GM12875 (cell line): ENCODE results near the gene FYB1.
"Not testable (repeated sequence)": the region's sequence is repeated elsewhere in the genome, so short reads cannot be mapped to it uniquely, and the experiment has no call there.

Experiments
- H3K4me3 ChIP-seq: one replicate; pipeline ENCODE4 v1.5.1; 2011; ENCODE audit warnings: low read depth, low read length, control low read depth
- TF ChIP-seq, protein P1 (sequence below): IDR thresholded peaks from 2 replicates; pipeline ENCODE4 v1.5.1; 2011; ENCODE audit warnings: low read depth, mild to moderate bottlenecking, control low read depth, inconsistent platforms, low read length, moderate library complexity, borderline replicate concordance; ENCODE audit not compliant: insufficient read depth

The FYB1 gene

DNA sequence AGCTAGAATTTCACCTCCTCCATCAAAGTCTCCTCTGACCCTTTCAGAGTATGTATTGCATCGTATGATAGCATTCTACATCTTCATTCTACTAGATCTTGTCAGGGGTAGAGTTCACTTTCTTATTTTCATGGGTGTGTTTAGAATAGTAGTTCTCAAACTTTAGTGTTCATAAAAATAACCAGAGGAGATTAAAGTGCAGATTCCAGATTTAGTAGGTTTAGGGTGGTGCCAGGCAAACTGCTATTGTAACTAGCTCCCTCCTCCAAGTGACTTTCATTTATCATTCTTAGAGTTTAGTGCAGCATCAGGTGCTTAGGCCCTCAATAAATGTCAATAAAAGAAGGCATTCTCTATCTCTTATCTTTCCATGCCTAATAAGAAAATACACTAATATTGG lies 7.2 kb upstream of the FYB1 start:
- no peak overlapping the region for H3K4me3 ChIP-seq
- TF ChIP-seq, protein P1, sequence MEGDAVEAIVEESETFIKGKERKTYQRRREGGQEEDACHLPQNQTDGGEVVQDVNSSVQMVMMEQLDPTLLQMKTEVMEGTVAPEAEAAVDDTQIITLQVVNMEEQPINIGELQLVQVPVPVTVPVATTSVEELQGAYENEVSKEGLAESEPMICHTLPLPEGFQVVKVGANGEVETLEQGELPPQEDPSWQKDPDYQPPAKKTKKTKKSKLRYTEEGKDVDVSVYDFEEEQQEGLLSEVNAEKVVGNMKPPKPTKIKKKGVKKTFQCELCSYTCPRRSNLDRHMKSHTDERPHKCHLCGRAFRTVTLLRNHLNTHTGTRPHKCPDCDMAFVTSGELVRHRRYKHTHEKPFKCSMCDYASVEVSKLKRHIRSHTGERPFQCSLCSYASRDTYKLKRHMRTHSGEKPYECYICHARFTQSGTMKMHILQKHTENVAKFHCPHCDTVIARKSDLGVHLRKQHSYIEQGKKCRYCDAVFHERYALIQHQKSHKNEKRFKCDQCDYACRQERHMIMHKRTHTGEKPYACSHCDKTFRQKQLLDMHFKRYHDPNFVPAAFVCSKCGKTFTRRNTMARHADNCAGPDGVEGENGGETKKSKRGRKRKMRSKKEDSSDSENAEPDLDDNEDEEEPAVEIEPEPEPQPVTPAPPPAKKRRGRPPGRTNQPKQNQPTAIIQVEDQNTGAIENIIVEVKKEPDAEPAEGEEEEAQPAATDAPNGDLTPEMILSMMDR: no peak

DNA sequence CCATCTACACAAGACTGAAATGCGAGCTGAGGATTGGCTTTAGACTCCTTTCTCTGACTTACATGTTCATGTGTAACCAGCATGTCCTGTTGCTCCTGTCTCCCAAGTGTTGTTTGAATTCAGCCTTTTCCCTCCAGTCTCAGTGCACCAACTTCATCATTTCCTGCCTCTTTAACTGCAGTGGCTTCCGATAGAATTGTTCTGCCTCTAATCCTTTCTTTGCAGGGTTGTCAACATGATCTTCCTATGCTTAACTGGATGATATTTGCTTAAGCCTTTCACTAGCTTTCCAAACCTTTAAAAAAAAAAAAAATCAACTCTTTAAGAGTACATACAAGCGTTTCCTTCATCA lies 6.7 kb upstream of the FYB1 start:
- TF ChIP-seq, protein P1: no peak

DNA sequence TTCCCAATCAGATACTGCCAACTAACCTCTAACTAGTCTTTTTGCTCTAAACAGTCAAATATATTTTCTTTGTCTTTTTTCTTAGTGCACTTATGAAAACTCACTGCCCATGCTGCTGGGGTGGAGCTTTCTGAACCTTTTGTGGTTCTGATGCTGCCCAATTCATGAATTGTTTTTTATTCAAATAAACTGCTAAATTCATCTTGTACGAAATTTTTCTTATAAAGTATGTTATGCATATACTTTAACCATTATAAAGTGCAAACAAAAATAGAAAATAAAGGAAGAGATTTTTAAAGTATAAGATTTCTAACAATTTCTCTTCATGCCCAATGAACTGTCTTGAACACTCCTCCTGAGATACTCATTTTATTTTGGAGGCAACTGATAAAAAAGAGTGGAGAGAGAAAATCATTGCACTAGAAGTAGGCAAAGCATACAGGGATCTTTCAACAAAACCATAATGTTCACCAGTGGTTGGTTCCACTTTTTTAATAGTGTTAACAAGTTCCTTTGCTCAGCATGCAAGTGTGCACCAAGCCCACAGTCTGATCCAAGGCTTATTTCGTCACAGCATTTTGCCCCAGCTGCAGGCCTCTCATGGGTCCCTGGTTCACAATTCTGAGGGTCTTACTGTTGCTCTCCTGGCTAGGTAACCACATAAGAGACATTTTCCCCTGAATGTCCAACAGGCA lies 6.2 kb upstream of the FYB1 start:
- H3K4me3 ChIP-seq: no peak overlapping the region
- TF ChIP-seq, protein P1: no peak

More for the DNA sequence above, 6.7 kb upstream of the FYB1 start:
- no peak overlapping the region for H3K4me3 ChIP-seq

DNA sequence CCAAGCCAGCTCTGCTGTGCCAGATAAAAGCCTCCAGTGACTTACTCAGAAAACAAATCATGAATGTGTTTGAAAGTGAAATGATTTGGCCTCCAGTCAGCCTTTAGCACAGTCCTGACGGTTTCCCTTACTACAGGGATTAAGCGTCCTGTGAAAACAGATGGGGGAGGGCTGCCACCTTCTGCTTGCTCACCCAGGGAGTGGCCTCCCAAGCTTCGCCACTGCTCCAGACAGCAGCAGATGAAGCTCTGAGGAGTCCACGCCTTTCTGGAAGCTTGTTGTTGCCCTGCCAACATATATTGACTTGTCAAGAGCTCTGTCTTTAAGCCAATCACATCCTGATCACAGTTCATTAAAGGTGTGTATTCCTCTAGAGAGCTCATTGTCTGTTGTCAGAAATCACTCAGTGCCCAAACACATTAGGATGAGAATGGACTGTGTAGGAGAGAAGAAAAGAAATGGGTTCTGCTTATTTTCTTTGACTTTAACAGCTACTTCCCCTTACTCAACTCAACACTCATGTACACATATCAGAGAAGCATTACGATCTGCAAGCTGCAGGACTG lies 4.9 kb upstream of the FYB1 start:
- TF ChIP-seq, protein P1: no peak

DNA sequence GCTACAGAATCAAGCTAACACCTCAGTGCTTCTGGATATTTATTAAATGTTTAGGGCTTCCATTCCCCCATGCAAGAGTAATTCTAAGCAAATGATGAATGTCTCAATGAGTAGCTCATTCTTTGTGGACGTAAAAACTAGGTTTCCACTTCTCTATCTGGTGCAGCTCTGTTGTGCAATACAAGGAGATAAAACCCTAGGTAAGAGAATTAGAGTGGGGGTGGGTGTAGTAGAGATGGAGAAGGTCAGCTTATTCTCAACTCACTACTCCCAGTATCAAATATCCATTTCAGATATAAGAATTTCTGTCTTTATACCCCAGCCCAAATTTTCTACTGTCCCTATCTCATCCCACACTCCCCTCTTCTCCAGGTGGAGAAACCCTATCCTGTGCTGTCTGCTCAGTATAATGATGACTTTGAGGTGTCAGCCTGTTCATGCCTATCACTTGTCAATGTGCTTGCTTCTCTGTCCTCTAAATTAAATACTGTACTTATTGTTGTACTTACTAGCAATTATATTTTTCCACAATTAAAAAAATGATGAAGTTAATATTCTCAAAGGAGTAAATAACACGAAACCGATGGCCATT lies 4.3 kb upstream of the FYB1 start:
- no peak overlapping the region for H3K4me3 ChIP-seq
- TF ChIP-seq, protein P1: no peak

More for the DNA sequence above, 4.9 kb upstream of the FYB1 start:
- H3K4me3 ChIP-seq: no peak overlapping the region

DNA sequence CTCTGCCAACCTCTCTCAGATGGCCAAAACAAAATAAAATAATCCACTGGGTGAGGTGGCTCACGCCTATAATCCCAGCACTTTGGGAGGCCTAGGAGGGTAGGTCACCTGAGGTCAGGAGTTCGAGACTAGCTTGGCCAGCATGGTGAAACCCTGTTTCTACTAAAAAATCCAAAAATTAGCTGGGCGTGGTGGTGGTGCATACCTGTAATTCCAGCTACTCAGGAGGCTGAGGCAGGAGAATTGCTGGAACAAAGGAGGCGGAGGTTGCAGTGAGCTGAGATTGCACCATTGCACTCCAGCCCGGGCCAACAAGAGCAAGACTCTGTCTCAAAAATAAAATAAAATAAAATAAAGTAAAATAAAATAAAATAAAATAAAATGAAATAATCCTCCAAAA lies 2.3 kb upstream of the FYB1 start:
- H3K4me3 ChIP-seq: not testable (repeated sequence)

DNA sequence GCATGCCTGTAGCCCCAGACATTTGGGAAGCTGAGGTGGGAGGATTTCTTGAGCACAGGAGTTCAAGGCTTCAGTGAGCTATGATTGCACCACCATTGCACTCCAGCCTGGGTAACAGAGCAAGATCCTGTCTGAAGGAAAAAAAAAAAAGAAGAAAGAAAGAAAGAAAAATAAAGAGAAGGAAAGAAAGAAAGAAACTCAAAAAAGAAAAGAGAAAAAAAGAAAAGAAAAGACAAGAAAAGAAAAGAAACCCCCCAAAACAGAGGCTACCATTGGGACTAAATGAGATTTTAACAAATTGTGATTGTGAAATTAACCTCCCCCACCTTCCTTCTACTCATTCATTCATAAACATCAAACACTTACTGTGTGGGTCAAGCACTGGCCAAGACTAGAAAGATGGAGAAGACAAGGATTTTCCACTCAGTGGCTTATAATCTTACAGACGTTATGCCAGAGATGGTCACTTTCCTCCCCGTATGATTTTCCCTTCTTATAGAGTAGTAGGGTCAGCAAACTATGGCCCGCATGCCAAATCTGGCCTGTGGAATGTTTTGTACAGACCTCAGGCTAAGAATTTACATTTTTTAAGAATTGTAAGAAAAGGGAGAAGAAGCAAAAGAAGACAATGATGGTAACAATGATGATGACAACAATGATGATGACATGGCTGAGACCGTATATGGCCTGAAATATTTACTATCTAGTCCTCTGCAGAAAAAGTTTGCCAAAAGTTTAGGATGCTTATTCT lies 1.1 kb upstream of the FYB1 start:
- TF ChIP-seq, protein P1: no peak
- no peak overlapping the region for H3K4me3 ChIP-seq
